ENCODE measurements around the gene UHRF2. TPM values are rescaled to one million over a fixed set of nuclear protein-coding genes. Genes with fewer than 3 reads are reported as not detected.
A peak's percentile ranks its signal among the peaks of the same experiment; 100 is the strongest.

Gene UHRF2
- total RNA-seq, 2 donors from 2014 or later, result 15.2 TPM

- no peak overlapping the region for H3K4me3 ChIP-seq
- no peak for DNase-seq (ENCODE audit: low spot score)
- no peak overlapping the region for H3K27ac ChIP-seq
- H3K9me3 ChIP-seq, result no peaks in the 10 kb centered on the region
- H3K4me1 ChIP-seq, result peaks cover 0 to 13% of the 10 kb centered on the region in 2 donors
- no peak for TF ChIP-seq CTCF (IDR thresholded peaks at IDR 0.05)
- no peaks in the 10 kb centered on the region for H3K36me3 ChIP-seq
- no peaks in the 10 kb centered on the region for H3K27me3 ChIP-seq
Observed at GRCh38 chr9:6409811-6410210, 3.2 kb upstream of the UHRF2 start.

GRCh38 chr9:6410633-6411032 lies 2.4 kb upstream of the UHRF2 start:
- DNase-seq (ENCODE audit: low spot score), result no peak

DNA sequence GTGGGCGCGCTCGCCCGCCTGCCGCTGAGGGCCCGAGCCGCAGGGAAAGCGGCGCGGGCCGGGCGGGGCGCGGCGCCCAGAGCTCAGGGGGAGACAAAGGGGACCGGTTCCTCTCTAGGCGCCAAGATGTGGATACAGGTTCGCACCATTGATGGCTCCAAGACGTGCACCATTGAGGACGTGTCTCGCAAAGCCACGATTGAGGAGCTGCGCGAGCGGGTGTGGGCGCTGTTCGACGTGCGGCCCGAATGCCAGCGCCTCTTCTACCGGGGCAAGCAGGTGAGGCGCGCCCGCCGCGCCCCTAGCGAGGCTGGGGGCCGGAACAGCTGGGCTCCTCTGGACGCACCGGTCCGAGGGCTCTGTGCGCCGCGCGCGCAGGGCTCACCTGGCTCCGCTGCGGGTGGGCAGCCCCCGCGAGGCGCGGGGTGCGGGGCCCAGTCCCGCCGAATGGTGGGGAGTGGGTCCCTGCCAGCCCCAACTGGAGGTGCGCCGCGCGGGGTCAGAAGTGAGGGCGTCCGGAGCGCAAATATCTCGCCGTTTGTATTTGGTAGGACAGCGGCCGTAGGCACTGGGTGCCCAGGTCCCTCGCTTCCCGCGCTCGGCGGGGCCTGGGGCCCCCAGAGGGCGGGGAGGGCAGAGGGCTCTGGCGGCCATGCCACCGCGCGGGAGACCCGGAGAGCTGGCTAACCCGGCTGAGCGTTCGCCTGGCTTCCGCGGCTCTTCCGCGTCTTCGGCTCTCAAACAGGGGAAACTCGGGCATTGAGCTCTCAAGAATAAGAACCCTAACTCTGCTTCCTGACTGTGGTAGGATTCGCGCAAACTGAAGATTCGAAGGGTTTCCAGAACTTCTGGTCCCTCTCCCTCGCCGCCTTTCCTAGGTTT lies 607 bp downstream of the UHRF2 start:
- H3K27ac ChIP-seq, result peak overlapping the region; percentile 87 to 89
- no peak for TF ChIP-seq CTCF (IDR thresholded peaks at IDR 0.05)
- H3K9me3 ChIP-seq, result no peaks in the 10 kb centered on the region
- no peaks in the 10 kb centered on the region for H3K27me3 ChIP-seq
- DNase-seq (ENCODE audit: low spot score), result no peak
- H3K4me3 ChIP-seq, result peak overlapping the region; percentile 78 to 97
- H3K4me1 ChIP-seq, result peaks cover 0 to 33% of the 10 kb centered on the region in 2 donors
- H3K36me3 ChIP-seq, result no peaks in the 10 kb centered on the region

More at GRCh38 chr9:6410633-6411032, 2.4 kb upstream of the UHRF2 start:
- no peaks in the 10 kb centered on the region for H3K27me3 ChIP-seq
- no peak overlapping the region for H3K27ac ChIP-seq
- TF ChIP-seq CTCF (IDR thresholded peaks at IDR 0.05), result no peak
- no peaks in the 10 kb centered on the region for H3K36me3 ChIP-seq
- peaks cover 0 to 20% of the 10 kb centered on the region in 2 donors for H3K4me1 ChIP-seq
- no peak overlapping the region for H3K4me3 ChIP-seq
- no peaks in the 10 kb centered on the region for H3K9me3 ChIP-seq

GRCh38 chr9:6414247-6414641 lies 1.2 kb downstream of the UHRF2 start:
- peak overlapping the region; percentile 87 to 89 for H3K27ac ChIP-seq
- H3K4me1 ChIP-seq, result peaks cover 0 to 40% of the 10 kb centered on the region in 2 donors
- no peak for TF ChIP-seq CTCF (IDR thresholded peaks at IDR 0.05)
- H3K27me3 ChIP-seq, result no peaks in the 10 kb centered on the region
- H3K4me3 ChIP-seq, result peak overlapping the region; percentile 78 to 97
- no peak for DNase-seq (ENCODE audit: low spot score)
- no peaks in the 10 kb centered on the region for H3K9me3 ChIP-seq
- H3K36me3 ChIP-seq, result no peaks in the 10 kb centered on the region

GRCh38 chr9:6415266-6415665 lies 2.3 kb downstream of the UHRF2 start:
- no peaks in the 10 kb centered on the region for H3K27me3 ChIP-seq
- TF ChIP-seq CTCF (IDR thresholded peaks at IDR 0.05), result no peak
- peak overlapping the region in 1 of 2 donors; percentile 87 for H3K27ac ChIP-seq
- H3K9me3 ChIP-seq, result no peaks in the 10 kb centered on the region
- DNase-seq (ENCODE audit: low spot score), result no peak
- H3K4me3 ChIP-seq, result no peak overlapping the region
- no peaks in the 10 kb centered on the region for H3K36me3 ChIP-seq
- peaks cover 0 to 45% of the 10 kb centered on the region in 2 donors for H3K4me1 ChIP-seq

Measured in right atrium auricular region (tissue), 2 donors.